ENCODE results near the gene ITIH1. TPM values are rescaled to one million over a fixed set of nuclear protein-coding genes. Genes with fewer than 3 reads are reported as not detected.

The ITIH1 gene, protein sequence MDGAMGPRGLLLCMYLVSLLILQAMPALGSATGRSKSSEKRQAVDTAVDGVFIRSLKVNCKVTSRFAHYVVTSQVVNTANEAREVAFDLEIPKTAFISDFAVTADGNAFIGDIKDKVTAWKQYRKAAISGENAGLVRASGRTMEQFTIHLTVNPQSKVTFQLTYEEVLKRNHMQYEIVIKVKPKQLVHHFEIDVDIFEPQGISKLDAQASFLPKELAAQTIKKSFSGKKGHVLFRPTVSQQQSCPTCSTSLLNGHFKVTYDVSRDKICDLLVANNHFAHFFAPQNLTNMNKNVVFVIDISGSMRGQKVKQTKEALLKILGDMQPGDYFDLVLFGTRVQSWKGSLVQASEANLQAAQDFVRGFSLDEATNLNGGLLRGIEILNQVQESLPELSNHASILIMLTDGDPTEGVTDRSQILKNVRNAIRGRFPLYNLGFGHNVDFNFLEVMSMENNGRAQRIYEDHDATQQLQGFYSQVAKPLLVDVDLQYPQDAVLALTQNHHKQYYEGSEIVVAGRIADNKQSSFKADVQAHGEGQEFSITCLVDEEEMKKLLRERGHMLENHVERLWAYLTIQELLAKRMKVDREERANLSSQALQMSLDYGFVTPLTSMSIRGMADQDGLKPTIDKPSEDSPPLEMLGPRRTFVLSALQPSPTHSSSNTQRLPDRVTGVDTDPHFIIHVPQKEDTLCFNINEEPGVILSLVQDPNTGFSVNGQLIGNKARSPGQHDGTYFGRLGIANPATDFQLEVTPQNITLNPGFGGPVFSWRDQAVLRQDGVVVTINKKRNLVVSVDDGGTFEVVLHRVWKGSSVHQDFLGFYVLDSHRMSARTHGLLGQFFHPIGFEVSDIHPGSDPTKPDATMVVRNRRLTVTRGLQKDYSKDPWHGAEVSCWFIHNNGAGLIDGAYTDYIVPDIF
- not detected in 2 replicates for total RNA-seq

DNA sequence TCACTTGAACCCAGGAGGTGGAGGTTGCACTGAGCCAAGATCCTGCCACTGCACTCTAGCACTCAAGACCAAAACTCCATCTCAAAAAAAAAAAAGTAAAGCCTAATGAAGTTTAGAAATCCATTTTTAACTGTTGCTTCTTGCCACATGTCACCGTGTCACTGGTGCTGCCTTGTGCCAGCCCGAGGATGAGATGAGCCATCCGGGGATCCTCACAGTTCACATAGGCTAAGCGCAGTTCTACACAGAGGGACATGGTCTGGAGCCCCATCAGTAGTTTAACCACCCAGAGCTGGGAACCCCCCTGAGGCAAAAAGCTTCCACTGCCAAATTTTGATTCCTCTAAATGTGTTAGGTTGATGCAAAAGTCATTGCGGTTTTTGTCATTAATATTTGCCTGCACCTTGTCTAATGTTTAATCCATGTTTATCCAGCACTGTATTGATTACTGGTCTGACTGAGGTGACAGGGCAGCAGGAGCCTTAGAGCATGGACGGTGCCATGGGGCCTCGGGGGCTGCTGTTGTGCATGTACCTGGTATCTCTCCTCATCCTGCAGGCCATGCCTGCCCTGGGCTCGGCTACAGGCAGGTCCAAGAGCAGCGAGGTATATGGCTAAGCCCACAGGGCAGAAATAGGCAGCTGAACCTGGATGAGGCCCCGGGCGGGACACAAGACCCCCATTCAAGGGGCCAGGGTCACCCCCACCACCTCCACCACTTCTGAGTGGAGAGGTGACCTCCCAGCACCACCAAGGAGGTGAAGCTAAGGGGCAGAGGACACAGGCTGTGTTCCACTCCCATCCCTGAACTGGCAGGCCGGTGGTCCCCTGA lies at the start of gene ITIH1:
ITIH1 (plus strand) TSS at position 473 of the 832 bp plus-strand sequence; CDS start at position 490, 17 bp downstream.

DNA sequence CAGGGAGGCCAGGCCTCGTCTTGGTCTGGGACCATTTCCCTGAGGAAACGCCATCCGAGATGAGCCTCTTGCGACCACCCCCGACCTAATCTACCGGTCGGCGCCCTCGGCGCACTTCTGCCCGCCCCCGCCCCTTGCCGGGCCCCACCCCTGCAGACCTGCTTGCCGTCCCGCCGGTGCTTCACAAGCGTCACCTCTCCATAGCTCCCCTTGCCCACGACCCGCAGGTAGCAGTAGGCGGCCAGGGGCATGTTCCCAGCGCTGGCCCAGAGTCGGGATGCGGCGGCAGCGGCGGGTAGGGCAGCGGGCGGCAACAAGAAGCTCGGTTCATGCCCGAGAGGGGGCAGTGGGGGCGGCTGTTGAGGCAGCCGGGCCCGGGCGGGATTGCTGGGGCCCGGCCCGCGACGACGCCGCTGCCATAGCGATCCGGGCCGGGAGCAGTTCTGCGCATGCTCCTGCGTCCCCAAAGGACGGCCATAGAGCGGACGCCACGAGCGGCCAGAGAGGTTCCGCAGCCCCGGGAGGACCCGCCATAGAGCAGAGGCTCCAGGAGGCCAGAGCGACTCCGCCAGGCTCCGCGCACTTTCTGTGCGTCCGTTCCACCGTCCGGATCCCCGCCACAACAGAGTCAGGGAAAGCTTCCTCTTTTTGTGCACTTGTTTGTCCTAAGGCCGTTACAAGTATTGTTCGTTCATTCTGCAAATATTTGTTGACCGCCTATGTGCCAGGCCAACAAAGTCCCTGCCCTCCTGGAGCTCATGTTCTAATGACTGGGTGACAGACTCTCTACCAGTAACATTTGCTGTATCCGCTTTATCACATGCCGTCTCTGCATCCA lies 6.7 kb upstream of the ITIH1 start, which contains the start of gene NEK4:
NEK4 (minus strand) TSS at position 445 of the 838 bp plus-strand sequence; CDS start at position 251, 194 bp downstream.

DNA sequence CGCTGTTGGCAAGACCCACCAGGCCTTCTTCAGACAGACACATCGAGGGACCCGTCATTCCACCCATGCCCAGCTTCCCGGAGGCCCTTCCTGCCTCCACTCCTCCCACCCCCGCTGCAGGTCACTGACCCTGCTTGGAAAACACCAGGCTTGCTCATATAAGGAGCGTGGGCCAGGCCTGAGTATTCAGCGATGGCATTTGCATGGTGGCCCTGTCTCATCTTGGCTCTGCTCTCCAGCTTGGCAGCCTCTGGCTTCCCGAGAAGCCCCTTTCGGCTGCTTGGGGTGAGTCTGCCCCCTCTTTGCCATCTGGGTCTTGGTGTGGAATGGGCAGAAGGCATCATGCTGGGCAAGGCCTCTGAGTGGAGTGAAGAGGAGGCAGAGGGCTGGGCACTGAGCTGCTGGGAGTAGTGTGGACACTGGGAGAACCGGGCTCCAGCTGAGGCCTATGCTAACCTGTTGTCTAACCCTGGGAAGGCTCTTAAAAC lies 17.3 kb downstream of the ITIH1 start, which contains the start of gene ITIH3:
ITIH3 (plus strand) TSS at position 185 of the 488 bp plus-strand sequence; CDS start at position 193, 8 bp downstream.

DNA sequence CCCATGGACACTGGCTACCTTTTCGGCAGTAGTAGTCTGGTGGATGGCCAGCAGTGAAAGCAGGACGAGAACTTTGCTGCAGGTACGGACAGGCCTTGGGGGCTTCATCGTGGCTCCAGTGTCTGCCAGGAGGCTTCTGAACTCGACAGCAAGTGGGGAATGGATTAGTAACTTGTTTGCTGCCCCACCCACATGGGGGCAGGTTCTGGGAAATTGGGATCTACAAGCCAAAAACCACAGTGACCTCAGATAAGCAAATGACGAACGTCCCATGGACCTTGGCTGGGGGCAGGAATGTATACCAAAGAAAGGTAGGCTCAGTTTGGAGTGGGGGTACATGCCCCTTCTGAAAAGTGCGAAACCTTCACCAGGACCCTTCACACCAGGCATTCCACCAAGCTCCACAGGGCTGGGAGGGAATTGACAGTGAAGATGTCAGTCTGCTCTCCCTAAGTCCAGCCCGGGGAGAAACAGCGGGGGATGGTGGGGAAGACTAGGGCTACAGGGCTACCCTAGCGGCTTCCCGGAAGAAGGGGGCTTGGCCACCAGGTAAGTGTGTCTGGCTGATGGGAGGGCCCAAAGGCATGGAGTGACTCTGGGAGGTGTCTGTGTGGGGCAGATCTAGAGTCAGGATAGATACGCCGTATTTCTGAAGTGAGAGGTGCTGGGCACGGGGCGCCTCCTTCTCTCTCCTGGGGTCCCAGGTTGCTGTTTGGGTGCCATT lies 53.3 kb downstream of the ITIH1 start, which contains the start of gene ITIH4:
ITIH4 (minus strand) TSS at position 138 of the 724 bp plus-strand sequence; CDS start at position 108, 30 bp downstream.

DNA sequence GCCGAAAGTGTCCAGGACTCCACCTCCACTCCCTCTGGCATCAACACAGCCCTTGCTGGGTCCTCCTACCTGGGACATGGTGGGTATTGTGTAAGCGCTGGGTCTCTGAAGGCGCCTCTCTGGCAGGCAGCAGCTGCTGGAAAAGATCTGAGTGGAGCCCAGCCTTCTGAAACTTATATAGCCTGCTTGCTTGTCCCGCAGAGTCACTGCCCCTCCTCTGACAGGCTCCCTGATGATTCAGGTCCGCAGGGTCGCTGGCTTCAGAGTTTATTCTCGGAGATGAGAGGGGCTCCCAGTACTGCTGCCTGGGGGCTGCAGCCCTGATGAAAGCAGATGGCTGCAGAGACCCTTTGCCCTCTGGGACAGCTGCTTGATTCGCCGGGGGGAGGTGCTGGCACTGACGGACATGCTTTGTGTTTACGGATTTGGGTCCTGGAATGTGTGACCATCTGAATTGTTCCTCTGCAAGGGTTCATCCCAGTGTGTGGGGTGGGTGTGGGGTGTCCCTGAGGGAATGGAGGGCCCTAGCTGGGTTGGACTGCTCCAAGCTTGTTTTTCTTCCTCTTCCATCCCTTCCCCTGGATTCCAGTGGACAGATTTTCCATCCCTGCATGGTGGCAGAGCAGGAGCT lies 57.6 kb downstream of the ITIH1 start, which contains the start of gene MUSTN1:
MUSTN1 (minus strand) TSS at position 149 of the 631 bp plus-strand sequence; CDS start at position 78, 71 bp downstream.

Small RNA genes lying within 50 kb of the gene (small RNA-seq; reads per million reads assigned to genes)
- gene AC006254.2 (not detected), gene MUSTN1 (not detected)

Other genes starting within 250 kb of the ITIH1 start
- 113 and 281 TPM in 2 replicates for gene NT5DC2, start 243.7 kb upstream of the ITIH1 start, total RNA-seq
- gene UQCC5, start 241.0 kb upstream of the ITIH1 start, total RNA-seq, result 1.3 and 9.0 TPM in 2 replicates
- 70.3 and 83.8 TPM in 2 replicates for gene PBRM1, start 91.7 kb upstream of the ITIH1 start, total RNA-seq
- 71.1 and 72.2 TPM in 2 replicates for gene GNL3, start 91.6 kb upstream of the ITIH1 start, total RNA-seq
- gene GLT8D1, start 71.8 kb upstream of the ITIH1 start, total RNA-seq, result 105 and 164 TPM in 2 replicates
- 94.6 TPM in 2 replicates for gene SPCS1, start 71.5 kb upstream of the ITIH1 start, total RNA-seq
- gene NEK4, start 6.7 kb upstream of the ITIH1 start, total RNA-seq, result 16.1 and 18.0 TPM in 2 replicates
- not detected in 2 replicates for gene ITIH3, start 17.2 kb downstream of the ITIH1 start, total RNA-seq
- 2.0 and 6.7 TPM in 2 replicates for gene ITIH4, start 53.1 kb downstream of the ITIH1 start, total RNA-seq
- gene MUSTN1, start 57.4 kb downstream of the ITIH1 start, total RNA-seq, result 0.79 TPM in 1 of 2 replicates, not detected in the other
- 9.8 and 19.4 TPM in 2 replicates for gene STIMATE, start 119.9 kb downstream of the ITIH1 start, total RNA-seq

Measured in placental epithelial cell (primary cell).